Hepatocyte (in vitro differentiated cells): ENCODE results near the gene KRTAP1-3. TPM values are rescaled to one million over a fixed set of nuclear protein-coding genes. Genes with fewer than 3 reads are reported as not detected.
"Not testable (repeated sequence)": the region's sequence is repeated elsewhere in the genome, so short reads cannot be mapped to it uniquely, and the experiment has no call there.

ENCODE experiments used
- DNase-seq: peaks from one replicate; pipeline ENCODE4 v3.0.0-alpha.2; 2016; ENCODE audit warnings: low spot score
- H2AFZ ChIP-seq: fragments of 200-600 bp; sonication (generic); 2 replicates; pipeline ENCODE4 v1.6.0; 2016; ENCODE audit warnings: antibody characterized with exemption, mild to moderate bottlenecking
- H3K27ac ChIP-seq: fragments of 200-600 bp; sonication (generic); 2 replicates; pipeline ENCODE4 v1.5.1; 2016; ENCODE audit warnings: mild to moderate bottlenecking
- H3K27me3 ChIP-seq: fragments of 200-600 bp; sonication (generic); 2 replicates; pipeline ENCODE4 v1.6.1; 2016
- H3K36me3 ChIP-seq: fragments of 200-600 bp; sonication (generic); replicated peaks from 2 replicates; pipeline ENCODE4 v1.5.1; 2016; ENCODE audit warnings: low read depth; ENCODE audit not compliant: insufficient read depth
- H3K4me1 ChIP-seq: fragments of 200-600 bp; sonication (generic); 2 replicates; pipeline ENCODE4 v1.5.1; 2016; ENCODE audit warnings: mild to moderate bottlenecking, moderate library complexity; ENCODE audit not compliant: insufficient read depth
- H3K4me2 ChIP-seq: fragments of 200-600 bp; sonication (generic); 2 replicates; pipeline ENCODE4 v1.6.0; 2016
- H3K4me3 ChIP-seq: fragments of 200-600 bp; sonication (generic); 2 replicates; pipeline ENCODE4 v1.5.1; 2016; ENCODE audit warnings: mild to moderate bottlenecking
- H3K79me2 ChIP-seq: fragments of 200-600 bp; sonication (generic); 2 replicates; pipeline ENCODE4 v1.6.0; 2017; ENCODE audit warnings: mild to moderate bottlenecking
- H3K9me2 ChIP-seq: fragments of 200-600 bp; sonication (generic); replicated peaks from 2 replicates; pipeline ENCODE4 v1.6.0; 2017; ENCODE audit warnings: mild to moderate bottlenecking; ENCODE audit not compliant: insufficient read depth
- H3K9me3 ChIP-seq: fragments of 200-600 bp; sonication (generic); 2 replicates; pipeline ENCODE4 v1.5.1; 2016; ENCODE audit warnings: low read depth, mild to moderate bottlenecking
- H4K20me1 ChIP-seq: fragments of 200-600 bp; sonication (generic); 2 replicates; pipeline ENCODE4 v1.6.0; 2016; ENCODE audit warnings: mild to moderate bottlenecking; ENCODE audit not compliant: insufficient read depth, poor library complexity, severe bottlenecking
- EZH2 ChIP-seq: fragments of 200-600 bp; sonication (generic); IDR thresholded peaks from 2 replicates; pipeline ENCODE4 v1.6.1; 2016; ENCODE audit warnings: antibody characterized with exemption, mild to moderate bottlenecking, borderline replicate concordance
- EZH2phosphoT487 ChIP-seq: fragments of 200-600 bp; sonication (generic); IDR thresholded peaks from one replicate; pipeline ENCODE4 v1.6.1; 2018; ENCODE audit warnings: antibody characterized with exemption, mild to moderate bottlenecking, low read depth, moderate library complexity; ENCODE audit not compliant: unreplicated experiment, severe bottlenecking
- WGBS: methylation state at CpG from one replicate; pipeline ENCODE4 v1.1.6; 2016; ENCODE audit warnings: low lambda C conversion rate; ENCODE audit errors: missing lambda C conversion rate; 5-methylcytosine and 5-hydroxymethylcytosine counted together
- polyA plus RNA-seq: library from polyadenylated mRNA; unstranded; fragments of >200 nt; fragmentation: Nextera tagmentation; extraction: Ambion mirVana; gene quantifications from 2 replicates; pipeline ENCODE4 v1.2.1, GENCODE V29; 2016
- total RNA-seq: library from RNA; depleted of rRNA; stranded (reverse); fragments of >200 nt; gene quantifications from 2 replicates; pipeline ENCODE4 v1.2.3, GENCODE V29; 2014
- TF ChIP-seq, protein P1 (sequence below): fragments of 200-600 bp; sonication (generic); IDR thresholded peaks from 2 replicates; pipeline ENCODE4 v1.5.1; 2016; ENCODE audit warnings: antibody characterized with exemption, mild to moderate bottlenecking; ENCODE audit not compliant: poor library complexity

KRTAP1-3 gene
- total and polyA plus RNA-seq, 2 experiments from 2014 or later, result not detected

DNA sequence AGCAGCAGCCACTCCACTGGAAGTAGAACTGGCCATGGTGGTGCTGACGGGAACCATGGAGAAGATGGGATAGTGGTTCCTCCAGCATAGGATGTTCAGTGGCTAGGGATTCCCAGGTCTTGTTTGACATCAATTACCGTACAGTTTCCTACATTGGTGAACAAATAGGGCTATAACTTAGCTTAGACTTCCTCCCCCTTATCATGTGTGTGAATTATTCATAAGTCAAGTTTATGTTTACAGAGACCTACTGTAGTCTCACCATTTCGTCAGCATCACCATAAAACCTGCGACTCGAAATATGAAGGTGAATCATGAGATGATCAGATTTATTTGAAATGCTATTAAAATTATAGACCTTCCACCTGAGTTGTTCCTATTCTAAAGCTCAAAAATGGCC, 24.1 kb upstream of the KRTAP1-3 start:
- Histone ChIP-seq H3K79me2 (no peaks in the 10 kb centered on the region), H3K9me2 (no peaks in the 10 kb centered on the region), H4K20me1 (no peaks in the 10 kb centered on the region), H3K27me3 (no peaks in the 10 kb centered on the region), H3K27ac (no peak overlapping the region), H2AFZ (no peak overlapping the region), H3K4me2 (no peak overlapping the region), H3K9me3 (no peaks in the 10 kb centered on the region), H3K4me1 (no peaks in the 10 kb centered on the region), H3K4me3 (no peak overlapping the region), H3K36me3 (no peaks in the 10 kb centered on the region)
- TF ChIP-seq EZH2phosphoT487, result no peak
- TF ChIP-seq, protein P1, sequence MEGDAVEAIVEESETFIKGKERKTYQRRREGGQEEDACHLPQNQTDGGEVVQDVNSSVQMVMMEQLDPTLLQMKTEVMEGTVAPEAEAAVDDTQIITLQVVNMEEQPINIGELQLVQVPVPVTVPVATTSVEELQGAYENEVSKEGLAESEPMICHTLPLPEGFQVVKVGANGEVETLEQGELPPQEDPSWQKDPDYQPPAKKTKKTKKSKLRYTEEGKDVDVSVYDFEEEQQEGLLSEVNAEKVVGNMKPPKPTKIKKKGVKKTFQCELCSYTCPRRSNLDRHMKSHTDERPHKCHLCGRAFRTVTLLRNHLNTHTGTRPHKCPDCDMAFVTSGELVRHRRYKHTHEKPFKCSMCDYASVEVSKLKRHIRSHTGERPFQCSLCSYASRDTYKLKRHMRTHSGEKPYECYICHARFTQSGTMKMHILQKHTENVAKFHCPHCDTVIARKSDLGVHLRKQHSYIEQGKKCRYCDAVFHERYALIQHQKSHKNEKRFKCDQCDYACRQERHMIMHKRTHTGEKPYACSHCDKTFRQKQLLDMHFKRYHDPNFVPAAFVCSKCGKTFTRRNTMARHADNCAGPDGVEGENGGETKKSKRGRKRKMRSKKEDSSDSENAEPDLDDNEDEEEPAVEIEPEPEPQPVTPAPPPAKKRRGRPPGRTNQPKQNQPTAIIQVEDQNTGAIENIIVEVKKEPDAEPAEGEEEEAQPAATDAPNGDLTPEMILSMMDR, result no peak
- TF ChIP-seq EZH2, result no peak
- no peak for DNase-seq
- WGBS, result 93% methylated on average over 5 of the region's 5 CpGs

DNA sequence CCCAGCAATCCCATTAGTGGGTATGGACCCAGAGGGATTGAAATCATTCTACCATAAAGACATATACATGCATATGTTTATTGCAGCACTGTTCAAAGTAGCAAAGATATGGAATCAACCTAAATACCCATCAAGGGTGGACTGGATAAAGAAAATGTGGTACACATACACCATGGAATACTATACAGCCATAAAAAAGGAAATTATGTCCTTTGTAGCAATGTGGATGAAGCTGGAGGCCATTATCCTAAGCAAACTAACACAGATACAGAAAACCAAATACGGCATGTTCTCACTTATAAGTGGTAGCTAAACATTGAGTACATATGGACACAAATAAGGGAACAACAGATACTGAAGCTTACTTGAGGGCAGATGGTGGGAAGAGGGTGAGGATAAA, 22.9 kb upstream of the KRTAP1-3 start:
- H3K4me2 ChIP-seq, result no peak overlapping the region
- DNase-seq, result no peak
- no peaks in the 10 kb centered on the region for H3K36me3 ChIP-seq
- no peak overlapping the region for H3K4me3 ChIP-seq
- WGBS, result 100% methylated on average over 1 of the region's 1 CpG
- no peaks in the 10 kb centered on the region for H3K4me1 ChIP-seq
- H4K20me1 ChIP-seq, result no peaks in the 10 kb centered on the region
- H2AFZ ChIP-seq, result no peak overlapping the region
- H3K9me2 ChIP-seq, result no peaks in the 10 kb centered on the region
- no peaks in the 10 kb centered on the region for H3K27me3 ChIP-seq
- H3K27ac ChIP-seq, result no peak overlapping the region
- no peaks in the 10 kb centered on the region for H3K9me3 ChIP-seq
- no peaks in the 10 kb centered on the region for H3K79me2 ChIP-seq
- TF ChIP-seq, protein P1, result no peak
- no peak for TF ChIP-seq EZH2
- TF ChIP-seq EZH2phosphoT487, result no peak

DNA sequence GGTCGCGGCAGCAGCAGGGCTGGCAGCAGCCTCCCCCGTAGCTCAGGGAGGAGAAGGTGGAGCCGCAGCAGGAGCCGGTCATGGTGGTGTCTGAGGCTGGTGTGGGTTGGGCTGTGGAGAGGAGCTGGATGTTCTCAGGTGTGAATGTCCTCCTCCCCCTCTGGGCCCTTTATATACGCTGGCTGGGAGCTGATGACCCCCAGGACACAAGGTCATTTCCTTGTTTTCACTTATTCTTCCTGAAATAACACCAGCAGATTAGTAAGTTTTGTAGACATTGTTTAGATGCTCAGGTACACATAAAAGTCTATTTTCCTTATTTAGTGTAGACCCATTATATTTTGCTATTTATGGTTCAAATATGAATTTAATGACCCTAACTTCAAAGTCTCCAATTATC, 20.5 kb upstream of the KRTAP1-3 start, which contains the start of gene KRTAP2-2:
KRTAP2-2 (minus strand) TSS at position 101 of the 400 bp plus-strand sequence; CDS start at position 82, 19 bp downstream.
- WGBS, result 67% methylated on average over 1 of the region's 6 CpGs
- not testable (repeated sequence) for H3K4me3 ChIP-seq, H3K4me1 ChIP-seq, H3K4me2 ChIP-seq, H3K9me2 ChIP-seq, H4K20me1 ChIP-seq, H3K36me3 ChIP-seq, H2AFZ ChIP-seq, DNase-seq, H3K27me3 ChIP-seq, H3K9me3 ChIP-seq, H3K79me2 ChIP-seq, H3K27ac ChIP-seq

- 86% methylated on average over 5 of the region's 9 CpGs for WGBS
- H3K9me2 ChIP-seq, H3K27me3 ChIP-seq, H3K4me1 ChIP-seq, H3K27ac ChIP-seq, H3K4me2 ChIP-seq, H3K4me3 ChIP-seq, H3K9me3 ChIP-seq, H3K79me2 ChIP-seq, H4K20me1 ChIP-seq, DNase-seq, H3K36me3 ChIP-seq, H2AFZ ChIP-seq: not testable (repeated sequence)
Observed at GRCh38 chr17:41054556-41054955, 19.9 kb upstream of the KRTAP1-3 start.
